SK-N-SH (cell line): ENCODE data around the gene FMO5. TPM values are rescaled to one million over a fixed set of nuclear protein-coding genes. Genes with fewer than 3 reads are reported as not detected.

Experiments used
- CTCF ChIA-PET: fragments of 300-600, 350-600 bp; formaldehyde crosslinking; extraction: SDS; loops from one replicate; lab custom pipeline; 2021; lab: Yijun Ruan, JAX
- POLR2A ChIA-PET: fragments of 350-600 bp; sonication (Branson Sonifier 250); formaldehyde crosslinking; extraction: SDS; loops from one replicate; lab custom pipeline; 2020; ENCODE audit warnings: antibody characterized with exemption, inconsistent platforms; lab: Yijun Ruan, JAX
- DNase-seq: peaks from one replicate; pipeline ENCODE4 v3.0.0; 2012
- H2AFZ ChIP-seq: fragments of 200-600 bp; sonication (generic); 2 replicates; pipeline ENCODE4 v1.8.1; 2016; ENCODE audit warnings: antibody characterized with exemption, mild to moderate bottlenecking, low read depth
- H3F3A ChIP-seq: fragments of 200-600 bp; sonication (generic); replicated peaks from 2 replicates; pipeline ENCODE3; 2016; ENCODE audit warnings: antibody characterized with exemption, mild to moderate bottlenecking; ENCODE audit not compliant: insufficient read depth
- H3K27ac ChIP-seq, 2 experiments: fragments of 200-500 bp in 1 of 2; fragments of 200-600 bp in 1 of 2; sonication (Bioruptor generic) in 1 of 2; sonication (generic), shearing (Covaris generic) in 1 of 2; 2 replicates each; pipeline versions ENCODE4 v1.5.1 to v1.6.1; 2014 to 2016; ENCODE audit warnings: low read depth in 2 of 2, inconsistent platforms in 1 of 2, low read length in 1 of 2, mild to moderate bottlenecking in 1 of 2, mixed read lengths in 1 of 2
- H3K27me3 ChIP-seq: fragments of 200-600 bp; sonication (generic), shearing (Covaris generic); 2 replicates; pipeline ENCODE4 v1.6.1; 2016; ENCODE audit warnings: mixed run types; ENCODE audit not compliant: insufficient read depth
- H3K36me3 ChIP-seq, 2 experiments: fragments of 200-500 bp in 1 of 2; fragments of 200-600 bp in 1 of 2; sonication (Bioruptor generic) in 1 of 2; sonication (generic) in 1 of 2; replicated peaks in 1 of 2; 2 replicates each; pipeline versions ENCODE3 to v1.5.1; 2014 to 2016; ENCODE audit warnings: low read length in 1 of 2, mild to moderate bottlenecking in 1 of 2; ENCODE audit not compliant: insufficient read depth in 2 of 2, control insufficient read depth in 1 of 2
- H3K4me1 ChIP-seq, 2 experiments: fragments of 200-500 bp in 1 of 2; fragments of 200-600 bp in 1 of 2; sonication (Bioruptor generic) in 1 of 2; sonication (generic), shearing (Covaris generic) in 1 of 2; 2 replicates each; pipeline versions ENCODE4 v1.5.1 to v1.6.1; 2014 to 2016; ENCODE audit warnings: low read depth in 1 of 2, low read length in 1 of 2, mixed run types in 1 of 2; ENCODE audit not compliant: insufficient read depth in 2 of 2, control insufficient read depth in 1 of 2
- H3K4me2 ChIP-seq: fragments of 200-600 bp; sonication (generic), shearing (Covaris generic); 2 replicates; pipeline ENCODE4 v1.6.1; 2017; ENCODE audit warnings: mixed run types
- H3K4me3 ChIP-seq, 2 experiments: fragments of 200-500 bp in 1 of 2; fragments of 200-600 bp in 1 of 2; sonication (Bioruptor generic) in 1 of 2; sonication (generic), shearing (Covaris generic) in 1 of 2; 2 replicates each; pipeline versions ENCODE4 v1.5.1 to v1.8.1; 2014 to 2016; ENCODE audit warnings: low read depth in 2 of 2, inconsistent platforms in 1 of 2, low read length in 1 of 2, mild to moderate bottlenecking in 1 of 2, mixed read lengths in 1 of 2, moderate library complexity in 1 of 2
- H3K79me2 ChIP-seq: fragments of 200-600 bp; sonication (generic); 2 replicates; pipeline ENCODE4 v1.8.1; 2017; ENCODE audit warnings: mild to moderate bottlenecking; ENCODE audit not compliant: insufficient read depth
- H3K9ac ChIP-seq: fragments of 200-600 bp; sonication (generic); 2 replicates; pipeline ENCODE4 v1.6.1; 2017; ENCODE audit warnings: mixed run types
- H3K9me2 ChIP-seq: fragments of 200-600 bp; sonication (generic); 2 replicates; pipeline ENCODE4 v1.6.1; 2017; ENCODE audit warnings: mixed run types
- H3K9me3 ChIP-seq: fragments of 200-600 bp; sonication (generic); 2 replicates; pipeline ENCODE4 v1.6.1; 2017; ENCODE audit warnings: mixed run types, mild to moderate bottlenecking, moderate library complexity
- H4K20me1 ChIP-seq: fragments of 200-600 bp; sonication (generic); 2 replicates; pipeline ENCODE4 v1.6.1; 2017; ENCODE audit warnings: mild to moderate bottlenecking, mixed run types; ENCODE audit not compliant: insufficient read depth
- EZH2phosphoT487 ChIP-seq: fragments of 200-600 bp; sonication (generic); IDR thresholded peaks from 2 replicates; pipeline ENCODE4 v1.6.1; 2017; ENCODE audit warnings: low read depth, mixed run types, mild to moderate bottlenecking, antibody characterized with exemption, moderate library complexity, borderline replicate concordance
- FOSL2 ChIP-seq: IDR thresholded peaks from 2 replicates; pipeline ENCODE4 v1.4.0; 2012; ENCODE audit warnings: low read depth, mild to moderate bottlenecking, moderate library complexity, borderline replicate concordance
- FOXJ3 ChIP-seq: sonication (generic); formaldehyde crosslinking; IDR thresholded peaks from 2 replicates; pipeline ENCODE4 v1.5.1; 2020; ENCODE audit warnings: mild to moderate bottlenecking, missing genetic modification reagents
- GABPA ChIP-seq: IDR thresholded peaks from 2 replicates; pipeline ENCODE4 v1.4.0; 2012; ENCODE audit warnings: low read depth, mild to moderate bottlenecking
- JUND ChIP-seq: IDR thresholded peaks from 2 replicates; pipeline ENCODE4 v1.4.0; 2012
- MEF2A ChIP-seq: IDR thresholded peaks from 2 replicates; pipeline ENCODE4 v1.4.0; 2012; ENCODE audit warnings: low read depth, borderline replicate concordance
- MXI1 ChIP-seq: IDR thresholded peaks from 2 replicates; pipeline ENCODE4 v1.6.1; 2012; ENCODE audit warnings: mild to moderate bottlenecking, low read depth, low read length, improper control_type of control experiment
- NRF1 ChIP-seq: IDR thresholded peaks from 2 replicates; pipeline ENCODE4 v1.6.1; 2012; ENCODE audit warnings: low read depth, mild to moderate bottlenecking, low read length
- POLR2AphosphoS5 ChIP-seq: IDR thresholded peaks from 2 replicates; pipeline ENCODE4 v1.6.1; 2012; ENCODE audit warnings: low read depth, low read length
- RCOR1 ChIP-seq: fragments of 150-350 bp; IDR thresholded peaks from 2 replicates; pipeline ENCODE4 v1.6.1; 2017; ENCODE audit warnings: antibody characterized with exemption, low read length
- SIN3A ChIP-seq: IDR thresholded peaks from 2 replicates; pipeline ENCODE4 v1.6.1; 2012; ENCODE audit warnings: low read depth, mild to moderate bottlenecking, low read length, moderate library complexity, borderline replicate concordance
- SMC3 ChIP-seq: IDR thresholded peaks from 2 replicates; pipeline ENCODE4 v1.6.1; 2012; ENCODE audit warnings: low read depth, low read length, improper control_type of control experiment
- TAF1 ChIP-seq: IDR thresholded peaks from 2 replicates; pipeline ENCODE4 v1.6.1; 2012; ENCODE audit warnings: low read depth, mild to moderate bottlenecking, low read length, moderate library complexity, borderline replicate concordance
- TCF12 ChIP-seq: IDR thresholded peaks from 2 replicates; pipeline ENCODE4 v1.4.0; 2012
- TEAD4 ChIP-seq: IDR thresholded peaks from 2 replicates; pipeline ENCODE4 v1.4.0; 2012; ENCODE audit warnings: mild to moderate bottlenecking, borderline replicate concordance; ENCODE audit not compliant: insufficient read depth
- WGBS: methylation state at CpG from one replicate; pipeline ENCODE4 v1.1.6; 2017; ENCODE audit warnings: low lambda C conversion rate; 5-methylcytosine and 5-hydroxymethylcytosine counted together
- polyA plus RNA-seq, 3 experiments: library from polyadenylated mRNA; depleted of rRNA; stranded (reverse); fragments of >200 nt; gene quantifications; 2 replicates each; pipeline ENCODE4 v1.2.3, GENCODE V29; 2012
- TF ChIP-seq, protein P1 (sequence below): IDR thresholded peaks from 2 replicates; pipeline ENCODE4 v1.4.0; 2012; ENCODE audit warnings: low read depth
- TF ChIP-seq, protein P2 (sequence below): fragments of 150-350 bp; IDR thresholded peaks from 2 replicates; pipeline ENCODE4 v1.6.1; 2016; ENCODE audit warnings: mild to moderate bottlenecking, low read depth, low read length
- TF ChIP-seq, protein P3 (sequence below): IDR thresholded peaks from 2 replicates; pipeline ENCODE4 v1.6.1; 2012; ENCODE audit warnings: mild to moderate bottlenecking, low read depth, low read length, moderate library complexity
- TF ChIP-seq, protein P4 (sequence below): fragments of 200-600 bp; sonication (generic); IDR thresholded peaks from 2 replicates; pipeline ENCODE4 v1.6.1; 2017; ENCODE audit warnings: antibody characterized with exemption, mild to moderate bottlenecking, moderate library complexity

The FMO5 gene
- polyA plus RNA-seq, 1 of the 3 experiments (the other 2 are of a cell fraction): 0.30 TPM

DNA sequence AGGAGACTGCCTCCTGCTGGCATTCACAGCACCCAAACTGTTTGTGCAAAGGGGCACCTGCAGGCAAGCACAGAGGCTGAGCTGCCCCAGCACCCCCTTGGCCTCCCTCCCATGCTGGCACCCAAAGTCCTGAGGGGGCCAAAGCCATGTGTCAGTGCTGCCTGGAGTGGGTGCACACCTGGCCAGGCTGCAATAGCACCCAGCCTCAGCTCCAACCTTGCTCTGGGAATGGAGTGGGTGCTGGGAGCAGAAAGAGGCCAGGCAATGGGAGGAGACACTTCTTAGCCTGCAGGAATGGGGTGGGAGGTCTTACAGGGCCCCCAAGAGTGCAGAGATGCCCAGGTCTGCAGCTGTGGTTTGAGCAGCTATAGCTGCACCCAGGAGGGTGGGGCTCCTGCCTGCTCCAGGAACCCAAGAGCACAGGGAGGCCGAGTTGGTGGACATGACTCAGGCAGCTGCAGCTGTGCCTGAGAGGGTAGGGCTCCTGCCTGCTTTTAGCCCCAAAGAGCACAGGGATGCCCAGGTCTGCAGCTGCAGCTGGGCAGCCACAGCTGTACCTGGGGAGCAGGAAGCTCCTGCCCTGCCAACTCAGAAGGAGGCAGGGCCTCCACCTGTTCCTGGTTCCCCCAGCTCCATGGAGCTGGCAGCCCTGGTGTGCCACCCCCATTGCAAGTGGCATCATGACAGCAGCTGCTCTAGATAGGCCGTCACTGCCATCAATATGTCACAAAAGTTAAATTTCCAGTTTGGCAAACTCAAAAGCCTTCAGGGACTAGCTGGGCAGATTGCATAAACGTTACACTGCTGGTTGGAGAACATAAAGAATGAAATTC is 12.0 kb upstream of the FMO5 start:
- Histone ChIP-seq H3K36me3 (no peaks in the 10 kb centered on the region), H3K9me2 (no peaks in the 10 kb centered on the region), H3K4me2 (no peak overlapping the region), H3K27ac (no peak overlapping the region), H3K4me3 (no peak overlapping the region), H3K9ac (no peak overlapping the region), H3K9me3 (no peaks in the 10 kb centered on the region), H3K79me2 (no peaks in the 10 kb centered on the region), H2AFZ (no peak overlapping the region), H3K4me1 (peaks cover 0 to 4% of the 10 kb centered on the region in 2 experiments; a peak in 2 of 4 replicates), H3K27me3 (no peaks in the 10 kb centered on the region), H3F3A (no peaks in the 10 kb centered on the region), H4K20me1 (no peaks in the 10 kb centered on the region)
- no peak for TF ChIP-seq TAF1
- TF ChIP-seq GABPA: no peak
- no peak for TF ChIP-seq POLR2AphosphoS5
- TF ChIP-seq, protein P1, sequence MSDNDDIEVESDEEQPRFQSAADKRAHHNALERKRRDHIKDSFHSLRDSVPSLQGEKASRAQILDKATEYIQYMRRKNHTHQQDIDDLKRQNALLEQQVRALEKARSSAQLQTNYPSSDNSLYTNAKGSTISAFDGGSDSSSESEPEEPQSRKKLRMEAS: no peak
- no peak for TF ChIP-seq SMC3
- no peak for TF ChIP-seq SIN3A
- TF ChIP-seq, protein P2, sequence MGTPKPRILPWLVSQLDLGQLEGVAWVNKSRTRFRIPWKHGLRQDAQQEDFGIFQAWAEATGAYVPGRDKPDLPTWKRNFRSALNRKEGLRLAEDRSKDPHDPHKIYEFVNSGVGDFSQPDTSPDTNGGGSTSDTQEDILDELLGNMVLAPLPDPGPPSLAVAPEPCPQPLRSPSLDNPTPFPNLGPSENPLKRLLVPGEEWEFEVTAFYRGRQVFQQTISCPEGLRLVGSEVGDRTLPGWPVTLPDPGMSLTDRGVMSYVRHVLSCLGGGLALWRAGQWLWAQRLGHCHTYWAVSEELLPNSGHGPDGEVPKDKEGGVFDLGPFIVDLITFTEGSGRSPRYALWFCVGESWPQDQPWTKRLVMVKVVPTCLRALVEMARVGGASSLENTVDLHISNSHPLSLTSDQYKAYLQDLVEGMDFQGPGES: no peak
- TF ChIP-seq, protein P3, sequence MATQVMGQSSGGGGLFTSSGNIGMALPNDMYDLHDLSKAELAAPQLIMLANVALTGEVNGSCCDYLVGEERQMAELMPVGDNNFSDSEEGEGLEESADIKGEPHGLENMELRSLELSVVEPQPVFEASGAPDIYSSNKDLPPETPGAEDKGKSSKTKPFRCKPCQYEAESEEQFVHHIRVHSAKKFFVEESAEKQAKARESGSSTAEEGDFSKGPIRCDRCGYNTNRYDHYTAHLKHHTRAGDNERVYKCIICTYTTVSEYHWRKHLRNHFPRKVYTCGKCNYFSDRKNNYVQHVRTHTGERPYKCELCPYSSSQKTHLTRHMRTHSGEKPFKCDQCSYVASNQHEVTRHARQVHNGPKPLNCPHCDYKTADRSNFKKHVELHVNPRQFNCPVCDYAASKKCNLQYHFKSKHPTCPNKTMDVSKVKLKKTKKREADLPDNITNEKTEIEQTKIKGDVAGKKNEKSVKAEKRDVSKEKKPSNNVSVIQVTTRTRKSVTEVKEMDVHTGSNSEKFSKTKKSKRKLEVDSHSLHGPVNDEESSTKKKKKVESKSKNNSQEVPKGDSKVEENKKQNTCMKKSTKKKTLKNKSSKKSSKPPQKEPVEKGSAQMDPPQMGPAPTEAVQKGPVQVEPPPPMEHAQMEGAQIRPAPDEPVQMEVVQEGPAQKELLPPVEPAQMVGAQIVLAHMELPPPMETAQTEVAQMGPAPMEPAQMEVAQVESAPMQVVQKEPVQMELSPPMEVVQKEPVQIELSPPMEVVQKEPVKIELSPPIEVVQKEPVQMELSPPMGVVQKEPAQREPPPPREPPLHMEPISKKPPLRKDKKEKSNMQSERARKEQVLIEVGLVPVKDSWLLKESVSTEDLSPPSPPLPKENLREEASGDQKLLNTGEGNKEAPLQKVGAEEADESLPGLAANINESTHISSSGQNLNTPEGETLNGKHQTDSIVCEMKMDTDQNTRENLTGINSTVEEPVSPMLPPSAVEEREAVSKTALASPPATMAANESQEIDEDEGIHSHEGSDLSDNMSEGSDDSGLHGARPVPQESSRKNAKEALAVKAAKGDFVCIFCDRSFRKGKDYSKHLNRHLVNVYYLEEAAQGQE: no peak
- no peak for TF ChIP-seq MXI1
- TF ChIP-seq JUND: no peak
- TF ChIP-seq, protein P4, sequence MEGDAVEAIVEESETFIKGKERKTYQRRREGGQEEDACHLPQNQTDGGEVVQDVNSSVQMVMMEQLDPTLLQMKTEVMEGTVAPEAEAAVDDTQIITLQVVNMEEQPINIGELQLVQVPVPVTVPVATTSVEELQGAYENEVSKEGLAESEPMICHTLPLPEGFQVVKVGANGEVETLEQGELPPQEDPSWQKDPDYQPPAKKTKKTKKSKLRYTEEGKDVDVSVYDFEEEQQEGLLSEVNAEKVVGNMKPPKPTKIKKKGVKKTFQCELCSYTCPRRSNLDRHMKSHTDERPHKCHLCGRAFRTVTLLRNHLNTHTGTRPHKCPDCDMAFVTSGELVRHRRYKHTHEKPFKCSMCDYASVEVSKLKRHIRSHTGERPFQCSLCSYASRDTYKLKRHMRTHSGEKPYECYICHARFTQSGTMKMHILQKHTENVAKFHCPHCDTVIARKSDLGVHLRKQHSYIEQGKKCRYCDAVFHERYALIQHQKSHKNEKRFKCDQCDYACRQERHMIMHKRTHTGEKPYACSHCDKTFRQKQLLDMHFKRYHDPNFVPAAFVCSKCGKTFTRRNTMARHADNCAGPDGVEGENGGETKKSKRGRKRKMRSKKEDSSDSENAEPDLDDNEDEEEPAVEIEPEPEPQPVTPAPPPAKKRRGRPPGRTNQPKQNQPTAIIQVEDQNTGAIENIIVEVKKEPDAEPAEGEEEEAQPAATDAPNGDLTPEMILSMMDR: no peak
- TF ChIP-seq TEAD4: no peak
- TF ChIP-seq RCOR1: no peak
- no peak for TF ChIP-seq FOSL2
- no peak for TF ChIP-seq NRF1
- TF ChIP-seq EZH2phosphoT487: no peak
- TF ChIP-seq TCF12: no peak
- no peak for TF ChIP-seq FOXJ3 (CRISPR knock-in tag)
- TF ChIP-seq MEF2A: no peak
- POLR2A ChIA-PET: no interaction called here
- 21% methylated on average over 2 of the region's 3 CpGs for WGBS
- DNase-seq: no peak
- CTCF ChIA-PET: no interaction called here
